GM18507 (cell line): ENCODE data around the gene TMEM198.
A peak's percentile ranks its signal among the peaks of the same experiment; 100 is the strongest.

ENCODE experiments used
- DNase-seq: peaks from one replicate; pipeline ENCODE4 v3.0.0; 2011; ENCODE audit warnings: low read depth; ENCODE audit not compliant: insufficient read length; ENCODE audit errors: extremely low spot score
- FAIRE-seq: peaks from 2 replicates; lab custom pipeline; 2011; peaks lifted over from hg19 to GRCh38; lab: Jason Lieb, UNC

The TMEM198 gene

DNA sequence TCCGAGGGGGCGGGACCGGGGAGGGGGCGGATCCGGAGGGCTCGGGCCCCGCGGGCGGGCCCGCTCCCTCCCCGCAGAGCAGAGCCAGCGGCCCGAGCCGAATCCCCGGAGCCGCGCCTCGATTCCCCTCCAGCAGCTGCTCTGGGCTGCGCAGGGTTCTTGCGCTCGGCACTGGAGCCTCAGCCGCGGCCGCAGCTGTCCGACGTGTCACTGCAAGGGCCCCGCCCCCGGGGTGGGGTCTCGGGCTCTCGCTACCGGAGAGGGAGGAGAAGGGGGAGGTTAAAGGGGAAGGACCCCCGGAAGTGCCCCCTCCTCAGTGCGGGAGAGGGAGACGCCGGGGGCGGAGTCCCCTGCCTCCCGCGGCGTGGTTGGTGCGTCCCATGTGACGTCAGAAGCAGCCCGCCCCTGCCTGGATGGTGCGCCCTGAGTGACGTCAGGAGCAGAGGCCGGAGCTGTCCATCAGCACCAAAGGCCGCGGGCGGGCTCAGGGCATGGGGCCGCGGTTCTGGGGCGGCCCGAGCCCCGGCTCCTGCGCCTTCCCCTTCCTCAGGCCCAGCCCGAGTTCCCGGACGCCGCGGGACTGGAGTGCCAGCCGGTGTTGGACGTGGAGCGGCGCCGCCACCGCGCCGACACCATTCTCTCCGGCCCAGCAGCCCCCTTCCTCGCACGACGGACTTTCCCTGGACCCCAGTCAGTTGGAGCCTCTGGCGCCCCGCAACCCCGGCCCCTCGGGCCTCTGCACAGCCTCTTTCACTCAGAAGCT is at the start of gene TMEM198, which contains the start of gene CHPF:
TMEM198 (plus strand) TSS at position 433 of the 763 bp plus-strand sequence. CDS start 700 bp downstream, outside the sequence.
CHPF (minus strand) TSS at position 214 of the 763 bp plus-strand sequence. CDS start 271 bp downstream, outside the sequence.
- FAIRE-seq, result peak; percentile 96
- DNase-seq, result peak; percentile 98

- DNase-seq (no peak), FAIRE-seq (no peak)
These were observed 48.8 kb upstream of the TMEM198 start for GRCh38 chr2:219494952-219495530.

DNA sequence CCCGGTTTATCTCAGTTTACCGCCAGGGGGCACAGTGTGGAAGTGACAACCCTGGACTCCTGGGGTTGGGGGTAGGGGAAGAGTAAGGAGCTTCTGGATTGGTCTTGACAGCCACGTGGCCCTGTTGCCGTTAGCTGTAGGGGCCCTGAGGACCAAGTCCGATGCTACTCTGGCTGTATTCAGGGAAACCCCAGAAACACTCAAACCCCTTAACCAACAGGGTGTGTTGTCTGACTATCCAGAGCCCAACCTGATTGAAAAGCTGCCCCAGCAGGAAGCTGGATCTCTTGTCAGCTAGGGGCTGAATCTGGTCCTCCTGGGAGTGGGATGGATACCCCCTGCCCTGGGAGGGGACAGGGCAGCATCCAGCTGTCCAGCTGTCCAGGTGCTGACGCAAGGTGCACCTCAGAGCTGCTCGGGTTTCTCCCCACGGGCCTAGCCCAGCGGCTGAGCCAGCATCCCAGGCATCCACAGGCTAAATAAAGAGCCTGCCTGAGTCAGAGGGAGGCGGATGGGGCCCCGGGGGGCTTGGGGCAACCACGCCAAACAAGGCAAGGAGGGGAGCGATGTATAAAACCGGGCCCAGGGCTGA is 48.2 kb upstream of the TMEM198 start:
- peak; percentile 43 for DNase-seq
- peak; percentile 78 for FAIRE-seq

DNA sequence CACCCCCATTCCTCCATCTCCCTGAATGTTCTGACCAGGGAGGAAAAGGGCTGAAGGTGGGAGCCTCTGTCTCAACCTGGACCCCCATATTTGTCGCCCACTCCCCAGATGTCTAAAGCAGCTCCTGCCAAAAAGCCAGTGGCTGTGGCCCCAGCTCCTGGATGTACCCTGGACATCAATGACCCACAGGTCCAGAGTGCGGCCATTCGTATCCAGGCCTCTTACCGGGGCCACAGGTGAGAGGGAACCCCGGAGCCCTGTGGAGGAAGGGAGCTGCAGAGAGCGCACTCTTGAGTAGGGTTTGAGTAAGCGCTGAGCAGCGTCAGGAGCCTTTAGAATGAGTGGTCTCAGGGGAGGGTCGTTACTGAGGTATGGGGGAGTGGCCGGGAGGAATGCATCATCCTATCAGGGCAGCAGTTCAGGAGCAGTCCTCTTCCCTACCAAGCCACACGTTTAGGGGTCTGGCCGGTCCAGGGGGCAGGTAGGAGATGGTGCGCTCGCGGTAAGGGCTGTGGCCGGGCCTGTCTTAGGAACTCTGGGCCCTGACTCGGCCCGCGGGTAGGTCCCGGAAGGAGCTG is 47.5 kb upstream of the TMEM198 start:
- DNase-seq (no peak), FAIRE-seq (no peak)

DNA sequence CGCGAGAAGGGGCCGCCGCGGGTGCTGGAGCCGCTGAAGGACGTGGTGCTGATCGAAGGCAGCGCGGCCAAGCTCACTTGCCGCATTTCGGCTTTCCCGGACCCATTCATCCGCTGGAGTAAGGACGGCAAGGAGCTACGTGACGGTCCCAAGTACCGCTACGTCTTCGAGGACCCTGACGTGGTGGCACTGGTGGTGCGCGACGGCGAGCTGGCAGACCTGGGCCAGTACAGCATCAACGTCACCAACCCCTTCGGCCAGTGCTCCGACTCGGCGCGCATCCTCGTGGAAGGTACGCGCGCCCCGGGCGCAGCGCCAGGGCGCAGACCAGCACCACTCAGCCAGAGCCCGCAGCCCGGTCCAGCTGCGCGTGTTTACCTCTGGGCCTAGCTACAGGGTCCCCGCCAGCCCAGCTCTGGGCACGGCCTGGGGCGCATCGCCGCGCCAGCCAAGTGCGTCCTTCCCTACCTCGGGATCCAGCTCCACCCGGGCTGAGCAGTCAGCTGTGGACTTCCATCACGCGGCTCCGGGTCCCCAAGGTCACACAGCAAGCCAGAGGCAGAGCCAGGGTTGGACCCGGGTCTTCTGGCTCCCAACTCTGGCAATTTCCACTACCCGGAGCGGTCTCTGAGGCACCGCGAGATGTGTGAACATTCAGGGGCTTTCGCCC is 46.9 kb upstream of the TMEM198 start:
- no peak for FAIRE-seq
- no peak for DNase-seq

DNA sequence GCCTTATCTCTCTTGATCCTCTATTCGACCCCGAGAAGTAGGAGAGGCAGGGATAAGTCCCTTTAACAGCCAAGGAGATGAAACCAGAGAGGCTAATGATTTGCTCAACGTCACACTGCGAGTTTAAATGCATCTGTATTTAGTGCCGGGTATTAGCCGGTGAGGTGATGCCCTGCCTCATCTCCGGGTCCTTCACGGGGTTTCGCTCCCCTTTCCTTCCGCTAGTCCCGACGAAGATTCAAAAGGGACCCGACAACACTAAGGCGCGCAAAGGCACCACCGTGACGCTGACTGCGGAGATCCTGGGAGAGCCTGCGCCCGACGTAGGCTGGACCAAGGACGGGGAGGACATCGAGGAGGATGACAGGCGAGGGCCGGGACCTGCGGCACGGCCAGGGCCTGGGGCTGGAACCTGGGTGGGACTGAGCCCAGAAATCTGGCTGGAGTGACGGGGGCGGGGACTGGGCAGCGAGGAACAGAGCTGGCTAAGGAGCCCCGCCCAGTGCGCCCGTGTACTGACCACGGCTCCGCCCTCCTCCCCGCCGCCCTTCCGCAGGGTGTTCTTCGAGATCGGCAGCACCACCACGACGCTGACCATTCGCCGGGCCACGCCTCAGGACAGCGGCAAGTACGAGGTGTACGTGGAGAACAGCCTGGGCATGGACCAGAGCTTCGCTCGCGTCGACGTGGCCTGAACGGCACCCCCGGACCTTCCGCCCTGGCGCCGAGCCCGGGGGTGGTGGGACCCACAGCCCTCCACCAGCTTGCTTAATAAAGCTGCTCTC is 46.1 kb upstream of the TMEM198 start:
- no peak for DNase-seq
- FAIRE-seq, result no peak

DNA sequence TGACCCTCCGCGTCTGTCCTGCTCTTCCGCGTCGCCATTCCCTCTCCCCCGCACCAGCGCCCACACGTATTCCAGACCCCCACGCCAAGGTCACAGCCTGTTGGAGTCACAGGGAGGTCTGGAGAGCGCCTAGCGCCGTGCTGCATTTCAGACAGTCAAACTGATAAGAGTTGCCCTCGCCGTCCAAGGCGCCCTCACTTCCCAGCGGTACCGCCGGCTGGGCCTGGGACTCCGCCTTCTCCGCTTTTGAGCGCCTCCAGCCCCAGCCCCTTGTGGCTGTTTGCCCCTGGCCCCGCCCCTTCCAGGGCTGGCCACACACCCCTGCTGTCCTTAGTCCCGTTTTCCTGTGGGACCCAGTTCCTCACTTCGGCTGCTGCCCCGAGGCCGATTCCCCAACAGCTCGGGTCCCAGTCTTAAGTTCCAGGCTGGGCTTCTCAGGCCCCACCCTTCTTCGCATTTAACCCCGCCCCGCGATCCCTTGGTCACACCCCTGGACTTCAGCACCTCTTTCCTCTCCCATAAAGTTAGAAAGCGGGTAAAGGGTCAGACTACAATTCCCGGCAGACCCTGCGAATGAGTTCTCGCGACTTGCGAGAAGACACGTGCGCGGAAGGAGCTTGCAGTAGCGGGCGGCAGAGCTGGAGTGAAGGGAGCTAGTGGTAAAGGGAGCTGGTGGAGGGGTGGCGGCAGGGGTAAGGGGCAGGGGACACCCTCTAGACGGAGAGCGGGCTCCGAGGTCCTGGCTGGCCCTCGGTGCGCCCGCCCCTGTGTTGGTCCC is 45.4 kb upstream of the TMEM198 start, which contains the start of gene GMPPA:
GMPPA (plus strand) TSS at position 612 of the 778 bp plus-strand sequence. CDS start 1,085 bp downstream, outside the sequence.
- peak; percentile 96 for DNase-seq
- peak; percentile 98 for FAIRE-seq

- no peak for FAIRE-seq
- no peak for DNase-seq
These were observed 44.8 kb upstream of the TMEM198 start for GRCh38 chr2:219499058-219499307.

DNA sequence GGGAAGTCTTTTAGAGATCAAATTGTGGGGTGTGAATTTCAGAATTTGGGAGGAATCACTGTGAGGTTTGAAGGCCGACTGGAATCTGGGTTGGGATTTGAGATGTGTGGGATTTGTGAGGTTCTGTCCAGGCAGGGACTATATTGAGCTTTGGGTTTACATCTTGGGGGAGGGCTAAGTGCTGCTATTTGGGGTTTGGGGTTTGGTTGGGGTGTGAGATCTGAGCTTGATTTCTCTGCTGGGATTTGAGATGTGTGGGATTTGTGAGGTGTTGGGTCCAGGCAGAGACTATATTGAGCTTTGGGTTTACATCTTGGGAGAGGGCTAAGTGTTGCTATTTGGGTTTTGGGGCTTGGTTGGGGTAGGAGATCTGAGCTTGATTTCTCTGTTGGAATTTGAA is 44.3 kb upstream of the TMEM198 start:
- no peak for DNase-seq

GRCh38 chr2:219500135-219500534 is 43.7 kb upstream of the TMEM198 start:
- FAIRE-seq, result no peak

More for the DNA sequence above, 44.3 kb upstream of the TMEM198 start:
- no peak for FAIRE-seq

GRCh38 chr2:219501849-219502248 is 42.0 kb upstream of the TMEM198 start:
- DNase-seq (no peak), FAIRE-seq (no peak)

More at GRCh38 chr2:219500135-219500534, 43.7 kb upstream of the TMEM198 start:
- DNase-seq, result no peak

DNA sequence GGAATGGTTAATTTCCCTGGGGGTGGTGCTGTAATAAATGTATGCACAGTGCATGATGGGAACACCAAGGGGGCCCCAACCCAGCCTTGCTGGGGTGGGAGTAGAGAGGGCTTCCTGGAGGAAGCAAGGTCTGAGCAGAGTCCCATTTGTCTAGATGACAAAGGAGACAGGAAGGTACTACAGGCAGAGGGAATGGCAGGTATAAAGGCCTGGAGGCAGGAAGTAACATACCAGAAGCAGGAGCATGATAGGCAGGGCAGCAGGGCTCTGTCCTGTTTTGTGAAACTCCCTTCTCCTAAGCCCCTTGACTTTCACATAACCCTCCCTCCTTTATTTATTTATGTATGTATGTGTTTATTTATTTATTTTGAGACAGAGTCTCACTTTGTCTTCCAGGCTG is 41.2 kb upstream of the TMEM198 start:
- DNase-seq, result no peak
- FAIRE-seq, result no peak

GRCh38 chr2:219505585-219505984 is 38.2 kb upstream of the TMEM198 start:
- DNase-seq (no peak), FAIRE-seq (no peak)

DNA sequence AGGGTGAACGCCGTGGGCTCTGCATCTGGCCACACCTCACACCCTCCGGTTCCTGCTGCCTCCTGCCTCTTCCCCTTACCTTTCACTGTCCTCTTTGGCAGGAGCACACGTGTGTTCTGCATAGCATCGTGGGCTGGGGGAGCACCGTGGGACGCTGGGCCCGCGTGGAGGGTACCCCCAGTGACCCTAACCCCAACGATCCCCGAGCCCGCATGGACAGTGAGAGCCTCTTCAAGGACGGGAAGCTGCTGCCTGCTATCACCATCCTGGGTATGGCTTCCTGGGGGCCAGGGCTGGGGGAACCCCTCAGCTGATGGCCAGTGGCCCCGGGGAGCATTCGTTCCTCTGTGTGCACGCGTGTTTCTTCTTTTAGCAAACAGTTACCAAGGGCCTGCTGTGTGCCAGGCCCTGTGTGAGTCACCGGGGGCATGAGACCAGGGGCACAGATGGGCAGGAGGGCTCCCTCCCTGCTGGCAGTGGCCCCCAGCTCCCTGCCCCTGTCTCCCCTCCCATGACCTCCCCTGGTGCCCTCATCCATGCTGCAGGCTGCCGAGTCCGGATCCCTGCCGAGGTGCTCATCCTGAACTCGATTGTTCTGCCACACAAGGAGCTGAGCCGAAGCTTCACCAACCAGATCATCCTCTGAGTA is 37.6 kb upstream of the TMEM198 start:
- FAIRE-seq (no peak), DNase-seq (no peak)

DNA sequence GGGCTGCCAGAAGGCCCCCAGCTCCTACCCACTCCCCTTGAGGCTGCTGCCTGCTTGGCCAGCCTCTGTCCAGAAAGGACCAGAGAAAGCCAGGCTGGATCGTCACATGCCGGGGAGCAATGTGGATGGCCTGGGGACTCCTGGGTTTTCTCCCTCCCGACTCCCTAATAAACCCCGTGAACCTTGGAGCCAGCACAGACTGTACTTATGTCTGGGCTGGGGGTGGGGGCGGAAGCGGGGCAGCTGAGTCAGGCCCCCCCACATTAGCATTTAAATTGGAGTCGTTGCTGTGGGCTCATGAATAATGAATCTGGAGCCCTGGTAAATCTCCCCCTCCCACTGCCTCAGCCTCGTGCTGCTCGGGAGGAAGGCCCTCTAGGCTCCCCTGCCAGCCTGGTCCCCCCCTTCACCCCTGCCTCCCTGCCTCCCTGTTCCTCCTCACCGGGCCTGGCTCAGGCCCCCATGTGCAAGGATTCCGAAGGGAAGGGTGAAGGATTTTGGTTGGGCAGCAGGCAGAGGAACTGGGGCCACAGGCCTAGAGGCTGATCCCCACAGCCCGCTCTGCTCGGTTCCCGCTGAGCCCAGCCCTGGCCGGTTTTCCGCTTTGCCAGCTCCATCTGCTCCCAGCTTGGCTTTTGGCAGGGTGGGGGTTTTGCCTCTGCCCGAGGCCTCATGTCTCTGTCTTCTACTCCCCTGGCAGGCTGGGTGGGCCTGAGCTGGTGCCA is 36.9 kb upstream of the TMEM198 start:
- FAIRE-seq, result no peak

GRCh38 chr2:219507581-219508443 is 36.0 kb upstream of the TMEM198 start:
- FAIRE-seq, result no peak
- no peak for DNase-seq

More for the DNA sequence above, 36.9 kb upstream of the TMEM198 start:
- DNase-seq, result no peak

DNA sequence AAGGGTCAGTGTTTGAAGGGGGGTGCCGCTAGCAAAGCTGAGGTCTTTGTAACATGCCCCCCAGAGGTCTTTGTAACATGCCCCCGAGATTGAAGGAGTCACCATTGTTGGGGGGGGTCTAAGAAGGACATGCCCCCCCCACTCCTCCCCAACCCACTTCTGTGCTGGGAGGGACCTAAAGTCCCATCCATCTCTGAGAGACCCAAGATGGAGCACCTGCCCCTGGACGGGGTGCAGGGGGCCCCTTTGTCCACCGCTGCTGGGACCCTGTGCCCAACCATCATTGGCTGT is 35.4 kb upstream of the TMEM198 start:
- no peak for DNase-seq

More for the DNA sequence above, 35.4 kb upstream of the TMEM198 start:
- FAIRE-seq, result no peak
